Gastrocnemius medialis (tissue), 4 donors: ENCODE data around the gene SLC35G2. TPM values are rescaled to one million over a fixed set of nuclear protein-coding genes. Genes with fewer than 3 reads are reported as not detected.
A peak's percentile ranks its signal among the peaks of the same experiment; 100 is the strongest.

ENCODE experiments used
- ATAC-seq, 2 donors: fragments of 150-250 bp; one replicate each; pipeline ENCODE4 v1.9.1; 2016
- DNase-seq, 2 donors: peaks; one replicate each; pipeline ENCODE4 v3.0.0-alpha.2; 2019
- H3K27ac ChIP-seq, 4 donors: fragments of 200-600 bp; sonication (generic); 1 replicate in 1 of 4; 2 replicates in 3 of 4; pipeline ENCODE4 v1.5.1; 2016 to 2018; ENCODE audit warnings: mild to moderate bottlenecking in 2 of 4, moderate library complexity in 1 of 4
- H3K27me3 ChIP-seq, 3 donors: fragments of 200-600 bp; sonication (generic) in 2 of 3; 1 replicate in 1 of 3; 2 replicates in 2 of 3; pipeline versions ENCODE4 v1.5.1 to v1.6.0; 2016 to 2019; ENCODE audit warnings: mild to moderate bottlenecking in 1 of 3, moderate library complexity in 1 of 3
- H3K36me3 ChIP-seq, 2 donors: fragments of 200-600 bp; sonication (generic) in 1 of 2; one replicate each; pipeline ENCODE4 v1.5.1; 2017 to 2018
- H3K4me1 ChIP-seq, 2 donors: fragments of 200-600 bp; sonication (generic) in 1 of 2; one replicate each; pipeline ENCODE4 v1.5.1; 2016 to 2017; ENCODE audit warnings: mild to moderate bottlenecking in 2 of 2
- H3K4me3 ChIP-seq, 4 donors: fragments of 200-600 bp; sonication (generic) in 3 of 4; 1 replicate in 1 of 4; 2 replicates in 3 of 4; pipeline ENCODE4 v1.5.1; 2016 to 2019; ENCODE audit warnings: mild to moderate bottlenecking in 2 of 4
- H3K9me3 ChIP-seq, 3 donors: fragments of 200-600 bp; sonication (generic) in 2 of 3; 1 replicate in 1 of 3; 2 replicates in 2 of 3; pipeline ENCODE4 v1.5.1; 2016 to 2019
- POLR2A ChIP-seq, 2 donors: fragments of 450-650 bp; IDR thresholded peaks; one replicate each; pipeline ENCODE4 v1.6.1; 2017; ENCODE audit warnings: antibody characterized with exemption in 2 of 2, mild to moderate bottlenecking in 2 of 2, moderate library complexity in 2 of 2
- in situ Hi-C, 4 donors: fragments of 200-750 bp; cut with MboI; loops; one replicate each; pipeline versions ENCODE4 v1.15.0 to v1.8.0; 2017; ENCODE audit warnings: low sequenced_read_pairs in 4 of 4
- intact Hi-C: fragments of 100-400 bp; cut with DNase I; formaldehyde crosslinking; loops from one replicate; pipeline ENCODE4 v1.15.1; 2023; ENCODE audit warnings: low total_unique reads
- total RNA-seq, 4 donors: library from RNA; depleted of rRNA; stranded (reverse); fragments of >200 nt; gene quantifications; one replicate each; pipeline versions ENCODE4 v1.1.0 to v1.2.3, GENCODE V29; 2016
- TF ChIP-seq, protein P1 (sequence below), 5 experiments: fragments of 450-650 bp in 3 of 5; fragments of 200-600 bp in 2 of 5; sonication (generic) in 2 of 5; IDR thresholded peaks in 4 of 5; conservative IDR thresholded peaks in 1 of 5; 1 replicate in 4 of 5; 2 replicates in 1 of 5; pipeline ENCODE4 v1.5.1; 2016 to 2019; ENCODE audit warnings: antibody characterized with exemption in 5 of 5, mild to moderate bottlenecking in 3 of 5, moderate library complexity in 3 of 5

The SLC35G2 gene
- 1 to 10 TPM in 3 of 4 donors, under 1 TPM in 1; 1.00 to 3.2 (median 1.9) TPM for total RNA-seq

DNA sequence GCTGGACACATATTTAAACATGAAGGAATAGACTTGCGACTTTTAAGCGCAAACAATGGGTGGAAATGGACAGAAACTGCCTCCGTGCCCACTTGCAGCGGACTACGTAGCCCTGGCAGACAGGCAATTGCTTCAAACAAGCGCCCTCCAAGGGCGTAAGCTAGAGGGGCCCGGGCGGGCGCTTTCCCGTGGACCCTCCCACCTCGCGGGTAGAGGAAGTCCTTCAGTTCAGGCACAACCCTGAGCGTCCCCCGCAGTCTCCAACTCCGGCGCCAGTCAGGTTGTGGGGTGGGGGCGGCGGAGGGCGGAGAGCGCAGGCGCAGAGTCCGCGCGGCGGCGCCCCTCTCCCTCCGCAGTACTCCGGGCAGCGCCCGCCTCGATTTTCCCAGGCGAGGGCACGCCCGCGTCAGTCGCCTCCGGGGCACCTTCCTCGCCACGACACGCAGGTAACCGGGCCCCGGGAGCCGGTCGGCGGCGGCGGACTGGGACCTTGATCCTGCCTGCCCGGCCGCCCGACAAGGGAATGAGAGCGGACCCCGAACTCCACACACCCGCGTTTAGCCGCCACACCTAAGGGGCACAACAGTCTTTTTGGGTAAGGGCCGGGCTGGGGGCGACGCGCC, at the start of gene SLC35G2:
Gene SLC35G2 (plus strand): TSS at position 358 of the 623 bp plus-strand sequence. CDS start 35,335 bp downstream, outside the sequence.
- no peaks in the 10 kb centered on the region for H3K36me3 ChIP-seq
- DNase-seq (peak in 1 of 2 donors; percentile 2), ATAC-seq (peak; percentile 36 to 51)
- peak within 1 kb of the TSS; percentile 59 to 80 (median 72) for H3K4me3 ChIP-seq
- peaks cover 6 to 28% (median 9%) of the 10 kb centered on the region in 3 donors for H3K27me3 ChIP-seq
- TF ChIP-seq, protein P1, sequence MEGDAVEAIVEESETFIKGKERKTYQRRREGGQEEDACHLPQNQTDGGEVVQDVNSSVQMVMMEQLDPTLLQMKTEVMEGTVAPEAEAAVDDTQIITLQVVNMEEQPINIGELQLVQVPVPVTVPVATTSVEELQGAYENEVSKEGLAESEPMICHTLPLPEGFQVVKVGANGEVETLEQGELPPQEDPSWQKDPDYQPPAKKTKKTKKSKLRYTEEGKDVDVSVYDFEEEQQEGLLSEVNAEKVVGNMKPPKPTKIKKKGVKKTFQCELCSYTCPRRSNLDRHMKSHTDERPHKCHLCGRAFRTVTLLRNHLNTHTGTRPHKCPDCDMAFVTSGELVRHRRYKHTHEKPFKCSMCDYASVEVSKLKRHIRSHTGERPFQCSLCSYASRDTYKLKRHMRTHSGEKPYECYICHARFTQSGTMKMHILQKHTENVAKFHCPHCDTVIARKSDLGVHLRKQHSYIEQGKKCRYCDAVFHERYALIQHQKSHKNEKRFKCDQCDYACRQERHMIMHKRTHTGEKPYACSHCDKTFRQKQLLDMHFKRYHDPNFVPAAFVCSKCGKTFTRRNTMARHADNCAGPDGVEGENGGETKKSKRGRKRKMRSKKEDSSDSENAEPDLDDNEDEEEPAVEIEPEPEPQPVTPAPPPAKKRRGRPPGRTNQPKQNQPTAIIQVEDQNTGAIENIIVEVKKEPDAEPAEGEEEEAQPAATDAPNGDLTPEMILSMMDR (IDR thresholded peaks at IDR 0.05 in 4 of 5, conservative IDR thresholded peaks at IDR 0.05 in 1 of 5) = no peak
- peak; percentile 9 to 16 for TF ChIP-seq POLR2A (IDR thresholded peaks at IDR 0.05)
- no peaks in the 10 kb centered on the region for H3K9me3 ChIP-seq
- peaks cover 0 to 4% of the 10 kb centered on the region in 2 donors for H3K4me1 ChIP-seq
- in situ Hi-C loops (no loop called here), intact Hi-C loops (loop anchor here (5.0 kb wide), 1 partner anchor 193 kb away; no protein-coding TSS in a partner anchor)
- H3K27ac ChIP-seq = peak within 1 kb of the TSS; percentile 63 to 82 (median 76)

DNA sequence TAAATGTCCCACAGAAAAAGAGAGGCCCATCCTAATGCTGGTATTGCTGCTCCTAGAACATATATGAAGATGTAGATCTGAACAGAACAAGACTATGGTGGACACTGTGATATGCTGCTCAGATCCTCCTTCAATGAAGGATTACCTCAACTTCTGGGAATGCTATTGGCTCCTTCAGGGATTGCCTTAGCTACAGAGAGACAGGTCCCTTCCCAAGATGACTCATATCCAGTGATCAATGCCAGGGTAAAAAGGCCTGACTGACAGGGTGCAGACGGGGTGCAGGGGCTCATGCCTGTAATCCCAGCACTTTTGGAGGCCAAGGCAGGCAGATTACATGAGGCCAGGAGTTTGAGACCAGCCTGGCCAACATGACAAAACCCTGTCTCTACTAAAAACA, 46.2 kb upstream of the SLC35G2 start:
- Histone ChIP-seq H3K9me3 (no peaks in the 10 kb centered on the region), H3K4me3 (no peak overlapping the region), H3K4me1 (no peaks in the 10 kb centered on the region), H3K36me3 (no peaks in the 10 kb centered on the region), H3K27ac (no peak overlapping the region), H3K27me3 (no peaks in the 10 kb centered on the region)
- in situ Hi-C loops (no loop called here), intact Hi-C loops (no loop called here)
- no peak for TF ChIP-seq POLR2A (IDR thresholded peaks at IDR 0.05)
- TF ChIP-seq, protein P1 (IDR thresholded peaks at IDR 0.05 in 4 of 5, conservative IDR thresholded peaks at IDR 0.05 in 1 of 5) = no peak
- DNase-seq (no peak), ATAC-seq (no peak)

DNA sequence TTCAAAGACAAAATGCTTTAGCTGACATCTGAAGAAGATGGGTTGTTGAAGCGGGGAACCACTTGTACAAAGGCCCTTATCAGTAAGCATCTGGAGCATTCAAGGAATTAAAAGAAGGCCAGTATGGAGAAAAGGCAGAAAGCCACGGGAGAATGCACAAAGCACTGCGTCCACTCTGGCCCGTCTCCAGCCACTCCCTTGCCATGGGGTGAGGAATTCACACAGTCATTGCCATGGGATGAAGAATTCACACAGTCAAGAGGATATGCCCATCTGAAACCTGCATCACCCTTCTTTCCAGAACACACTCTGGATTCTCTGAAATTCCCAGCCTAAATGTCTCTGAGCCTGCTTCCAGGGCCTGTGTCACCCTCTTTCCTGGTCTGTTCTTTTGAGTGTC, 40.1 kb upstream of the SLC35G2 start:
- no peak overlapping the region for H3K27ac ChIP-seq
- no peak for DNase-seq
- no peak overlapping the region for H3K4me3 ChIP-seq
- intact Hi-C loops = no loop called here
- no peaks in the 10 kb centered on the region for H3K36me3 ChIP-seq
- ATAC-seq = no peak
- H3K4me1 ChIP-seq = no peaks in the 10 kb centered on the region
- in situ Hi-C loops = no loop called here
- H3K27me3 ChIP-seq = no peaks in the 10 kb centered on the region
- TF ChIP-seq, protein P1 (IDR thresholded peaks at IDR 0.05 in 4 of 5, conservative IDR thresholded peaks at IDR 0.05 in 1 of 5) = no peak
- no peak for TF ChIP-seq POLR2A (IDR thresholded peaks at IDR 0.05)
- no peaks in the 10 kb centered on the region for H3K9me3 ChIP-seq

DNA sequence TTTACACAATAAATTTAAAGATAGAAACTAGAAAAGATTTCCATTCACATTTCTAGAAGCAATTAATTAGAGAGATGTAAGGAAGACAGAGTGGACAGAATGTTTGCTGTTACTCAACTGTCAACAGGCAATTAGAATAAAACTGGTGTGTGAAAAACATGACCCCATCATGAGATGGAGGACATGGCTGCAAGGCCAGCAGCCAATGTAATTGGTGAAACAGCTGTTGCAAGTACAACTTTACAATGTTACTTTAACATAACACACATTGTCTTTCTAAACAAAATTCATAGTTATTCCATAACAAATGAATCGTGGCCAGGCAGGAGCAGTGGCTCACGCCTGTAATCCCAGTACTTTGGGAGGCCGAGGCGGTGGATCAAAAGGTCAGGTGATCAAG, 38.2 kb upstream of the SLC35G2 start:
- Histone ChIP-seq H3K27ac (no peak overlapping the region), H3K9me3 (no peaks in the 10 kb centered on the region), H3K27me3 (no peaks in the 10 kb centered on the region), H3K4me1 (no peaks in the 10 kb centered on the region), H3K4me3 (no peak overlapping the region), H3K36me3 (no peaks in the 10 kb centered on the region)
- DNase-seq = no peak
- intact Hi-C loops = no loop called here
- ATAC-seq = no peak
- in situ Hi-C loops = no loop called here
- TF ChIP-seq, protein P1 (IDR thresholded peaks at IDR 0.05 in 4 of 5, conservative IDR thresholded peaks at IDR 0.05 in 1 of 5) = no peak
- TF ChIP-seq POLR2A (IDR thresholded peaks at IDR 0.05) = no peak
